H1 (cell line): ENCODE data around the gene CBLN3. TPM values are rescaled to one million over a fixed set of nuclear protein-coding genes. Genes with fewer than 3 reads are reported as not detected.

Experiments
- CBX5 ChIP-seq: fragments of 300-800, 300-1000 bp; sonication (generic); IDR thresholded peaks from 2 replicates; pipeline ENCODE4 v1.7.1; 2016; ENCODE audit warnings: antibody characterized with exemption, low read length, low read depth
- CBX8 ChIP-seq: fragments of 300-800, 300-1000 bp; sonication (generic); IDR thresholded peaks from 2 replicates; pipeline ENCODE4 v1.7.1; 2016; ENCODE audit warnings: low read depth, low read length, borderline replicate concordance
- CHD2 ChIP-seq: IDR thresholded peaks from 2 replicates; pipeline ENCODE4 v1.6.1; 2012; ENCODE audit warnings: low read length, improper control_type of control experiment
- CTBP2 ChIP-seq: IDR thresholded peaks from 2 replicates; pipeline ENCODE4 v1.7.0; 2011; ENCODE audit warnings: borderline replicate concordance, mild to moderate bottlenecking, moderate library complexity, mixed read lengths, low read length; ENCODE audit not compliant: insufficient read depth, insufficient read length
- EP300 ChIP-seq, 2 experiments: IDR thresholded peaks; 1 replicate in 1 of 2; 2 replicates in 1 of 2; pipeline ENCODE4 v1.6.1; 2011 to 2012; ENCODE audit warnings: low read depth in 2 of 2, low read length in 2 of 2, mild to moderate bottlenecking in 2 of 2, borderline replicate concordance in 1 of 2, inconsistent platforms in 1 of 2, moderate library complexity in 1 of 2
- FOSL1 ChIP-seq: IDR thresholded peaks from 2 replicates; pipeline ENCODE4 v1.6.1; 2011; ENCODE audit warnings: mild to moderate bottlenecking, low read depth, low read length, moderate library complexity; ENCODE audit not compliant: insufficient read depth
- POLR2A ChIP-seq, 2 experiments: IDR thresholded peaks; 1 replicate in 1 of 2; 2 replicates in 1 of 2; pipeline ENCODE4 v1.6.1; 2011; ENCODE audit warnings: low read depth in 2 of 2, low read length in 2 of 2, mild to moderate bottlenecking in 2 of 2; ENCODE audit errors: control extremely low read depth in 1 of 2
- SIX5 ChIP-seq: IDR thresholded peaks from 2 replicates; pipeline ENCODE4 v1.6.1; 2011; ENCODE audit warnings: mild to moderate bottlenecking, low read depth, low read length
- TCF12 ChIP-seq: IDR thresholded peaks from 2 replicates; pipeline ENCODE4 v1.6.1; 2011; ENCODE audit warnings: low read depth, mild to moderate bottlenecking, low read length
- polyA plus RNA-seq, 7 experiments: library from polyadenylated mRNA; depleted of rRNA in 3 of 7; stranded (reverse) in 5 of 7; unstranded in 2 of 7; fragments of >200 nt in 5 of 7; fragments of 200-250 nt in 2 of 7; gene quantifications; 1 replicate in 5 of 7; 2 replicates in 1 of 7; 4 replicates in 1 of 7; pipeline versions ENCODE4 v1.2.1 to v1.2.3, GENCODE V29; 2011 to 2013; ENCODE audit warnings: missing spikeins in 2 of 7, mixed read lengths in 2 of 7
- total RNA-seq: library from RNA; stranded (reverse); fragmentation: NEBNext Ultra II Directional; extraction: Animal tissue kit (Norgen Biotek cat#: 25700); gene quantifications from 2 replicates; pipeline ENCODE4 v1.2.1, GENCODE V29; 2021
- TF ChIP-seq, protein P1 (sequence below): fragments of 300-600 bp; sonication (generic); IDR thresholded peaks from 2 replicates; pipeline ENCODE4 v1.7.1; 2012; ENCODE audit warnings: low read length, moderate library complexity, mild to moderate bottlenecking, inconsistent platforms; ENCODE audit not compliant: insufficient replicate concordance
- TF ChIP-seq, protein P2 (sequence below): IDR thresholded peaks from 2 replicates; pipeline ENCODE4 v1.6.1; 2012; ENCODE audit warnings: inconsistent platforms

CBLN3 gene
- total and polyA plus RNA-seq, 2 of the 8 experiments (the other 6 are each of a cell fraction or from before 2014, with no cell fraction given): 0.54 to 1.00 TPM

DNA sequence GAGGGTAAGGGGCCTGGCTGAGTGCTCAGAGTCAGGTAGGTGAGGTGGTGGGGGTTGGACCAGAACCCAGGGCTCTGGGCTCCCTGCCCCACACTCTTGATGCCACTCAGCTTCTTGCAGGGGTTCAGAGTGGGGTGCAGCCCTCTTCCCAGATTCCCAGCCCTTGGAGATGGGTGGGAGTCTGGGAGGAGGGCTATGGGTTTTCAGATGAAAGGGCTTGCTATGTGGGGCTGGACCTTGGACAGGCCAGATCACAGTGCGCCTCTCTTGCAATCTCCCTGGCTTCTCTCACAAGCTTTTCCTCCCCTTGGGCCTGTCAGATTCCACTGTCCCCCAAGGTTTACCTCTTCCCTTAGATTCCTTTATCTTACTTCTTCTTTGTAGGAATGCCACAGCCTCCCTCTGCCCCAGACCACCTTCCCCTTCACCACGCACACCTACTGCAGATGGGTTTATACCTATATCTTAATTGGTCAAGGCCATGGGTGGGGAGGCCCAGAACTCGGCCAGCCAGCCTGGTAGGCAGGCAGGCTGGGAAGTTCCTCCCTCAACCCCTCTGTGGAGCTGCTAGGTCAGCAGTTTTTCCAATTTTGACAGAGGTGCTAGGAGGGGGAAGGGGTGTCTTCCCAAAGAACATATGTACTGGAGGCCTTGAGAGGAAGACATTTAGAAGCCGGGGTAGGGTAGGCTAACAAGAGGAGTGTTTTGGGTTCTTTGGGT lies 29.3 kb downstream of the CBLN3 start (continued):
- no peak for TF ChIP-seq EP300 (IDR thresholded peaks at IDR 0.05; ENCODE audit: borderline replicate concordance in 1 of 2, low read depth in 2 of 2, low read length in 2 of 2)
- TF ChIP-seq FOSL1: no peak
- TF ChIP-seq TCF12: no peak
- no peak for TF ChIP-seq CBX8
- TF ChIP-seq CHD2: no peak
- no peak for TF ChIP-seq SIX5
- no peak for TF ChIP-seq CTBP2
- TF ChIP-seq POLR2A (IDR thresholded peaks at IDR 0.05; ENCODE audit: control extremely low read depth in 1 of 2, low read depth in 2 of 2, low read length in 2 of 2): no peak
- TF ChIP-seq, protein P1, sequence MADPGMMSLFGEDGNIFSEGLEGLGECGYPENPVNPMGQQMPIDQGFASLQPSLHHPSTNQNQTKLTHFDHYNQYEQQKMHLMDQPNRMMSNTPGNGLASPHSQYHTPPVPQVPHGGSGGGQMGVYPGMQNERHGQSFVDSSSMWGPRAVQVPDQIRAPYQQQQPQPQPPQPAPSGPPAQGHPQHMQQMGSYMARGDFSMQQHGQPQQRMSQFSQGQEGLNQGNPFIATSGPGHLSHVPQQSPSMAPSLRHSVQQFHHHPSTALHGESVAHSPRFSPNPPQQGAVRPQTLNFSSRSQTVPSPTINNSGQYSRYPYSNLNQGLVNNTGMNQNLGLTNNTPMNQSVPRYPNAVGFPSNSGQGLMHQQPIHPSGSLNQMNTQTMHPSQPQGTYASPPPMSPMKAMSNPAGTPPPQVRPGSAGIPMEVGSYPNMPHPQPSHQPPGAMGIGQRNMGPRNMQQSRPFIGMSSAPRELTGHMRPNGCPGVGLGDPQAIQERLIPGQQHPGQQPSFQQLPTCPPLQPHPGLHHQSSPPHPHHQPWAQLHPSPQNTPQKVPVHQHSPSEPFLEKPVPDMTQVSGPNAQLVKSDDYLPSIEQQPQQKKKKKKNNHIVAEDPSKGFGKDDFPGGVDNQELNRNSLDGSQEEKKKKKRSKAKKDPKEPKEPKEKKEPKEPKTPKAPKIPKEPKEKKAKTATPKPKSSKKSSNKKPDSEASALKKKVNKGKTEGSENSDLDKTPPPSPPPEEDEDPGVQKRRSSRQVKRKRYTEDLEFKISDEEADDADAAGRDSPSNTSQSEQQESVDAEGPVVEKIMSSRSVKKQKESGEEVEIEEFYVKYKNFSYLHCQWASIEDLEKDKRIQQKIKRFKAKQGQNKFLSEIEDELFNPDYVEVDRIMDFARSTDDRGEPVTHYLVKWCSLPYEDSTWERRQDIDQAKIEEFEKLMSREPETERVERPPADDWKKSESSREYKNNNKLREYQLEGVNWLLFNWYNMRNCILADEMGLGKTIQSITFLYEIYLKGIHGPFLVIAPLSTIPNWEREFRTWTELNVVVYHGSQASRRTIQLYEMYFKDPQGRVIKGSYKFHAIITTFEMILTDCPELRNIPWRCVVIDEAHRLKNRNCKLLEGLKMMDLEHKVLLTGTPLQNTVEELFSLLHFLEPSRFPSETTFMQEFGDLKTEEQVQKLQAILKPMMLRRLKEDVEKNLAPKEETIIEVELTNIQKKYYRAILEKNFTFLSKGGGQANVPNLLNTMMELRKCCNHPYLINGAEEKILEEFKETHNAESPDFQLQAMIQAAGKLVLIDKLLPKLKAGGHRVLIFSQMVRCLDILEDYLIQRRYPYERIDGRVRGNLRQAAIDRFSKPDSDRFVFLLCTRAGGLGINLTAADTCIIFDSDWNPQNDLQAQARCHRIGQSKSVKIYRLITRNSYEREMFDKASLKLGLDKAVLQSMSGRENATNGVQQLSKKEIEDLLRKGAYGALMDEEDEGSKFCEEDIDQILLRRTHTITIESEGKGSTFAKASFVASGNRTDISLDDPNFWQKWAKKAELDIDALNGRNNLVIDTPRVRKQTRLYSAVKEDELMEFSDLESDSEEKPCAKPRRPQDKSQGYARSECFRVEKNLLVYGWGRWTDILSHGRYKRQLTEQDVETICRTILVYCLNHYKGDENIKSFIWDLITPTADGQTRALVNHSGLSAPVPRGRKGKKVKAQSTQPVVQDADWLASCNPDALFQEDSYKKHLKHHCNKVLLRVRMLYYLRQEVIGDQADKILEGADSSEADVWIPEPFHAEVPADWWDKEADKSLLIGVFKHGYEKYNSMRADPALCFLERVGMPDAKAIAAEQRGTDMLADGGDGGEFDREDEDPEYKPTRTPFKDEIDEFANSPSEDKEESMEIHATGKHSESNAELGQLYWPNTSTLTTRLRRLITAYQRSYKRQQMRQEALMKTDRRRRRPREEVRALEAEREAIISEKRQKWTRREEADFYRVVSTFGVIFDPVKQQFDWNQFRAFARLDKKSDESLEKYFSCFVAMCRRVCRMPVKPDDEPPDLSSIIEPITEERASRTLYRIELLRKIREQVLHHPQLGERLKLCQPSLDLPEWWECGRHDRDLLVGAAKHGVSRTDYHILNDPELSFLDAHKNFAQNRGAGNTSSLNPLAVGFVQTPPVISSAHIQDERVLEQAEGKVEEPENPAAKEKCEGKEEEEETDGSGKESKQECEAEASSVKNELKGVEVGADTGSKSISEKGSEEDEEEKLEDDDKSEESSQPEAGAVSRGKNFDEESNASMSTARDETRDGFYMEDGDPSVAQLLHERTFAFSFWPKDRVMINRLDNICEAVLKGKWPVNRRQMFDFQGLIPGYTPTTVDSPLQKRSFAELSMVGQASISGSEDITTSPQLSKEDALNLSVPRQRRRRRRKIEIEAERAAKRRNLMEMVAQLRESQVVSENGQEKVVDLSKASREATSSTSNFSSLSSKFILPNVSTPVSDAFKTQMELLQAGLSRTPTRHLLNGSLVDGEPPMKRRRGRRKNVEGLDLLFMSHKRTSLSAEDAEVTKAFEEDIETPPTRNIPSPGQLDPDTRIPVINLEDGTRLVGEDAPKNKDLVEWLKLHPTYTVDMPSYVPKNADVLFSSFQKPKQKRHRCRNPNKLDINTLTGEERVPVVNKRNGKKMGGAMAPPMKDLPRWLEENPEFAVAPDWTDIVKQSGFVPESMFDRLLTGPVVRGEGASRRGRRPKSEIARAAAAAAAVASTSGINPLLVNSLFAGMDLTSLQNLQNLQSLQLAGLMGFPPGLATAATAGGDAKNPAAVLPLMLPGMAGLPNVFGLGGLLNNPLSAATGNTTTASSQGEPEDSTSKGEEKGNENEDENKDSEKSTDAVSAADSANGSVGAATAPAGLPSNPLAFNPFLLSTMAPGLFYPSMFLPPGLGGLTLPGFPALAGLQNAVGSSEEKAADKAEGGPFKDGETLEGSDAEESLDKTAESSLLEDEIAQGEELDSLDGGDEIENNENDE: no peak
- TF ChIP-seq CBX5: no peak
- TF ChIP-seq, protein P2, sequence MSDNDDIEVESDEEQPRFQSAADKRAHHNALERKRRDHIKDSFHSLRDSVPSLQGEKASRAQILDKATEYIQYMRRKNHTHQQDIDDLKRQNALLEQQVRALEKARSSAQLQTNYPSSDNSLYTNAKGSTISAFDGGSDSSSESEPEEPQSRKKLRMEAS: no peak
